ENCODE measurements around the gene FGD3.

DNA sequence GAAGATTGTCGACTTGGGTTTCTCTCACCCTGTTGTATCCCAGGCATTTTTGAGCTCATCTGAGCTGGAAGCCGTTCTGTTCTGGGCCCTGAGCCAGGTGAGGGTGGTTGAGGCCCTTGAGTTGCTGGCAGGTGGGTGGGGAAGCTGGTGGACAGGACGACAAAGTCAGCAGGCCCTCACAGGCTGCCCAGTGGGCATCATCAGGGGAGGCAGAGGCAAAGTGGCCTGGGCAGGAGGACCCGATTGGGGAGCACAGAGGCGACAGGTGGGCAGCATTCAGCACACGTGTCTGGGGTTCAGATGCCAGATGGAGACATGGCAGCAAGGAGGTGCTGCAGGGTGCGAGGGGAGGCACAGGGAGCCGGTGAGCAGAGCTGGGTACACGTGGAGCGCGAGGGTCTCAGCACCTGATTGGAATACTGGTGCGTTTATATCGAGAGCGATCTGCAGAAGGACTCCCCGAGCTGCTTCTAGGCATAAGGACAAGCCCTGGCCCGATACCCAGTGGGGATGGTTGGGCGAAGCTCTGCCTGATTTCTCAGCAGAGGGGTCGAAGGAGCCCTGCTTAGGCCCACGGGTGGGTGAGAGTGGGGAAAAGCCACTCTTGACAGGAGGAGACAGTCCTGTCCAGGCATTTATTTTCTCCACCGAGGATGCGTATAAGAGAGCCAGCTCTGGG lies 62.2 kb downstream of the FGD3 start:
- TF ChIP-seq POLR2A (IDR thresholded peaks at IDR 0.05) = no peak
- TF ChIP-seq, protein P1, sequence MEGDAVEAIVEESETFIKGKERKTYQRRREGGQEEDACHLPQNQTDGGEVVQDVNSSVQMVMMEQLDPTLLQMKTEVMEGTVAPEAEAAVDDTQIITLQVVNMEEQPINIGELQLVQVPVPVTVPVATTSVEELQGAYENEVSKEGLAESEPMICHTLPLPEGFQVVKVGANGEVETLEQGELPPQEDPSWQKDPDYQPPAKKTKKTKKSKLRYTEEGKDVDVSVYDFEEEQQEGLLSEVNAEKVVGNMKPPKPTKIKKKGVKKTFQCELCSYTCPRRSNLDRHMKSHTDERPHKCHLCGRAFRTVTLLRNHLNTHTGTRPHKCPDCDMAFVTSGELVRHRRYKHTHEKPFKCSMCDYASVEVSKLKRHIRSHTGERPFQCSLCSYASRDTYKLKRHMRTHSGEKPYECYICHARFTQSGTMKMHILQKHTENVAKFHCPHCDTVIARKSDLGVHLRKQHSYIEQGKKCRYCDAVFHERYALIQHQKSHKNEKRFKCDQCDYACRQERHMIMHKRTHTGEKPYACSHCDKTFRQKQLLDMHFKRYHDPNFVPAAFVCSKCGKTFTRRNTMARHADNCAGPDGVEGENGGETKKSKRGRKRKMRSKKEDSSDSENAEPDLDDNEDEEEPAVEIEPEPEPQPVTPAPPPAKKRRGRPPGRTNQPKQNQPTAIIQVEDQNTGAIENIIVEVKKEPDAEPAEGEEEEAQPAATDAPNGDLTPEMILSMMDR (IDR thresholded peaks at IDR 0.05) = no peak

Measured in right lobe of liver (tissue), 4 donors.